GM12864 (cell line): ENCODE measurements around the gene MARCOL.

Experiments
- DNase-seq: peaks from one replicate; pipeline ENCODE4 v3.0.0-alpha.2; 2011; ENCODE audit warnings: low read depth
- H3K4me3 ChIP-seq: 2 replicates; pipeline ENCODE4 v1.5.1; 2011; ENCODE audit warnings: mild to moderate bottlenecking, low read depth, low read length, control low read depth
- TF ChIP-seq, protein P1 (sequence below): IDR thresholded peaks from 2 replicates; pipeline ENCODE4 v1.5.1; 2011; ENCODE audit warnings: low read depth, mild to moderate bottlenecking, moderate library complexity, low read length, control low read depth, inconsistent platforms; ENCODE audit errors: missing control alignments

Gene MARCOL, protein sequence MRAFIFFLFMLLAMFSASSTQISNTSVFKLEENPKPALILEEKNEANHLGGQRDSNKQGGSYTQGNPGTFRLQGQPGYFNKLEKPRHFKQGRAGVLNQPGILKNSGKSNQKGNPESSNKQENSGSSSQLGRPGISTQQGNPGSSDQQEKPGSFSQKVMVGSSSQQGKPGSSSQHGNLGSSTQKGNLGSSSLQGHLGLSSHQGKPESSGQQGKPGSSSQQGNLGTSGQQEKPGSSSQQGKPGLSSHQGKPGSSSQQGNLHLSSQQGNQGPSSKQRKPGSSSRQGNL

DNA sequence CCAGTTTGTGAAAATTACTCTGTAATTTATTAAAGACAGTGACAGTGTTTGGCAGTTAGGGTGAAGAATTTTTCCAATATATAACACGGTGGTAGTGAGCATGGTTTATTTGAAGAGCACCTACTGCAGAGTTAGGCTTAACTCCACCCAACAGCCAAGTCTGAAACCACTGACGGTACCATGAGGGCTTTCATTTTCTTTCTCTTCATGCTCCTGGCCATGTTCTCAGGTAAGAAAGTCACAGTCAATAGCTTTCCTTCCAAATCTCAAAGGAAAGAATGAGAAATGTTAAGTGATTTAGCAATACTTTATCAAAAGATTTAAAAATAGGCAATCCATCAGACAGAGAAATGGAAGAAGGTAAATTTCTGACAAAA lies at the start of gene MARCOL:
Gene MARCOL, plus strand, starts transcription at position 108 of the 377 bp plus-strand sequence. Its CDS starts 73 bp downstream, at position 181.
- no peak for DNase-seq
- no peak within 1 kb of the TSS for H3K4me3 ChIP-seq
- TF ChIP-seq, protein P1, sequence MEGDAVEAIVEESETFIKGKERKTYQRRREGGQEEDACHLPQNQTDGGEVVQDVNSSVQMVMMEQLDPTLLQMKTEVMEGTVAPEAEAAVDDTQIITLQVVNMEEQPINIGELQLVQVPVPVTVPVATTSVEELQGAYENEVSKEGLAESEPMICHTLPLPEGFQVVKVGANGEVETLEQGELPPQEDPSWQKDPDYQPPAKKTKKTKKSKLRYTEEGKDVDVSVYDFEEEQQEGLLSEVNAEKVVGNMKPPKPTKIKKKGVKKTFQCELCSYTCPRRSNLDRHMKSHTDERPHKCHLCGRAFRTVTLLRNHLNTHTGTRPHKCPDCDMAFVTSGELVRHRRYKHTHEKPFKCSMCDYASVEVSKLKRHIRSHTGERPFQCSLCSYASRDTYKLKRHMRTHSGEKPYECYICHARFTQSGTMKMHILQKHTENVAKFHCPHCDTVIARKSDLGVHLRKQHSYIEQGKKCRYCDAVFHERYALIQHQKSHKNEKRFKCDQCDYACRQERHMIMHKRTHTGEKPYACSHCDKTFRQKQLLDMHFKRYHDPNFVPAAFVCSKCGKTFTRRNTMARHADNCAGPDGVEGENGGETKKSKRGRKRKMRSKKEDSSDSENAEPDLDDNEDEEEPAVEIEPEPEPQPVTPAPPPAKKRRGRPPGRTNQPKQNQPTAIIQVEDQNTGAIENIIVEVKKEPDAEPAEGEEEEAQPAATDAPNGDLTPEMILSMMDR, result no peak

DNA sequence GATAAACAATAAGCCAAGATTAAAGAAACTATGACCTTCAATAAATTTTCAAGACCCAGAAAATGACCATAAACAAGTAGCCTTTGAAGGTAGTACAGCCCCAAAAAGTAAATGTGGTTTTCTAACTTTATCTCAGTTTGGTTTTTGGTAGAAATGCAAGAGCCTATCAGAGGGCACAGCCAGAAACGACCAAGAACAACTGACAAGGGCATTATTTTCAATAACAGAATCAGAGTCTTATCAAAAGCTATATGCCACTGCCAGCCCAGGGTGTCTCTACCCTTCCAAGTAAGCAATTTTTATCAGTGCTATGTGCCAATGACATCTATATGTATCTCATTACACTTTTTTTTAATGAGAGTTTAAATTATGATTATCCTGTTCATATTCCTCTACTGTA lies 47.3 kb upstream of the MARCOL start:
- no peak for DNase-seq
- TF ChIP-seq, protein P1, result no peak

DNA sequence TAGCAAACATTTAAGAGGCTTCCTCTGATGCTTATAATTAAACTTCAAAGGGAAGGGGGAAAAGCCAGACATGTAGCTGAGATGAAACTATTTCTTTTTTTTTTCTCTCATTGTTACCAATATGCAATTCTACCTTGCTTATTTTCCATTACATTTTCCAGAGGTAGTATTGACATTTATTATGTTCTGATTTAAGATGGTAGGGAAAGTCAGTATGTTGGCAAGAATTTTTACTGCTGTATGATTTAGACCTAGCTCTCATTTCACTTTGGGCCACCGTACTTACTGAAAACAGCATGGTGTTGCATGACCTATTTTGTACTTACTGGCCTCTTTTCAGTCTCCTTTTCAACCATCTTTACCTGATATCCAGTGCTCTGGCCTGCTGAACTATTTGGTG lies 45.1 kb upstream of the MARCOL start:
- no peak overlapping the region for H3K4me3 ChIP-seq
- TF ChIP-seq, protein P1, result no peak
- DNase-seq, result no peak

More for the DNA sequence above, 47.3 kb upstream of the MARCOL start:
- no peak overlapping the region for H3K4me3 ChIP-seq

DNA sequence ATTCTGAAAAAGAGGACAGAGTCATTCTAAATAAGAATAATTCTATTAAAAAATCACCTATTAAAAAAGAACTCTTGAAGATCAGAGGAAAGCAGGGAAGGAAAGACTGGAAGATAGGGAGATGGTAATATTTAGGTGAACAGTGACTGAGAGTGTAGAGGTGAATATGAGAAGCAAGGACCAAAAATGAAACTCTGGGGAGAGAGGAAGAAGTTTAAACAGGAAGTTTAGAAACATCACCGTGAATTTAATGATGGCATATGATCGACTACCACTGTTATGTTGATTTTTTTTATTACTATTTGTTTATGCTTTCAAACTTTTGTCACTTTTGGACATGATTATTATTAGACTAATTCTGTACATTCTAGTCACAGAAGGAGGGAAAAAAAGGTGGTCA lies 37.2 kb upstream of the MARCOL start:
- no peak for DNase-seq
- H3K4me3 ChIP-seq, result no peak overlapping the region
- TF ChIP-seq, protein P1, result no peak

- no peak for DNase-seq
- TF ChIP-seq, protein P1, result no peak
Measured at GRCh38 chr5:148202531-148203203, 35.7 kb upstream of the MARCOL start, which contains the start of gene SPINK6. SPINK6 (plus strand) TSS chr5:148203042; CDS start chr5:148203097, 55 bp downstream.

GRCh38 chr5:148205044-148205806 lies 33.1 kb upstream of the MARCOL start:
- H3K4me3 ChIP-seq, result no peak overlapping the region
- TF ChIP-seq, protein P1, result no peak
- no peak for DNase-seq

More at GRCh38 chr5:148202531-148203203, 35.7 kb upstream of the MARCOL start, which contains the start of gene SPINK6:
- H3K4me3 ChIP-seq, result no peak within 1 kb of the TSS
